ENCODE results near the gene AHR. TPM values are rescaled to one million over a fixed set of nuclear protein-coding genes. Genes with fewer than 3 reads are reported as not detected.
"Not testable (repeated sequence)": the region's sequence is repeated elsewhere in the genome, so short reads cannot be mapped to it uniquely, and the experiment has no call there.

AHR gene
- total RNA-seq, 1 donor from 2014 or later: 49.7 TPM

GRCh38 chr7:17391366-17391765, 92.9 kb downstream of the AHR start:
- no peak overlapping the region for H3K4me3 Mint-ChIP-seq
- peaks cover 10% of the 10 kb centered on the region for H3K36me3 Mint-ChIP-seq
- no peaks in the 10 kb centered on the region for H3K4me1 Mint-ChIP-seq
- TF ChIP-seq, protein P1, sequence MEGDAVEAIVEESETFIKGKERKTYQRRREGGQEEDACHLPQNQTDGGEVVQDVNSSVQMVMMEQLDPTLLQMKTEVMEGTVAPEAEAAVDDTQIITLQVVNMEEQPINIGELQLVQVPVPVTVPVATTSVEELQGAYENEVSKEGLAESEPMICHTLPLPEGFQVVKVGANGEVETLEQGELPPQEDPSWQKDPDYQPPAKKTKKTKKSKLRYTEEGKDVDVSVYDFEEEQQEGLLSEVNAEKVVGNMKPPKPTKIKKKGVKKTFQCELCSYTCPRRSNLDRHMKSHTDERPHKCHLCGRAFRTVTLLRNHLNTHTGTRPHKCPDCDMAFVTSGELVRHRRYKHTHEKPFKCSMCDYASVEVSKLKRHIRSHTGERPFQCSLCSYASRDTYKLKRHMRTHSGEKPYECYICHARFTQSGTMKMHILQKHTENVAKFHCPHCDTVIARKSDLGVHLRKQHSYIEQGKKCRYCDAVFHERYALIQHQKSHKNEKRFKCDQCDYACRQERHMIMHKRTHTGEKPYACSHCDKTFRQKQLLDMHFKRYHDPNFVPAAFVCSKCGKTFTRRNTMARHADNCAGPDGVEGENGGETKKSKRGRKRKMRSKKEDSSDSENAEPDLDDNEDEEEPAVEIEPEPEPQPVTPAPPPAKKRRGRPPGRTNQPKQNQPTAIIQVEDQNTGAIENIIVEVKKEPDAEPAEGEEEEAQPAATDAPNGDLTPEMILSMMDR (IDR thresholded peaks at IDR 0.05; ENCODE audit: unreplicated experiment): no peak
- no peaks in the 10 kb centered on the region for H3K27me3 Mint-ChIP-seq (ENCODE audit: low read depth)
- peaks cover 41% of the 10 kb centered on the region for H3K9me3 Mint-ChIP-seq
- no peak overlapping the region for H3K27ac Mint-ChIP-seq
- no peak for DNase-seq (ENCODE audit: low spot score in 2 of 2, unreplicated experiment in 2 of 2)

DNA sequence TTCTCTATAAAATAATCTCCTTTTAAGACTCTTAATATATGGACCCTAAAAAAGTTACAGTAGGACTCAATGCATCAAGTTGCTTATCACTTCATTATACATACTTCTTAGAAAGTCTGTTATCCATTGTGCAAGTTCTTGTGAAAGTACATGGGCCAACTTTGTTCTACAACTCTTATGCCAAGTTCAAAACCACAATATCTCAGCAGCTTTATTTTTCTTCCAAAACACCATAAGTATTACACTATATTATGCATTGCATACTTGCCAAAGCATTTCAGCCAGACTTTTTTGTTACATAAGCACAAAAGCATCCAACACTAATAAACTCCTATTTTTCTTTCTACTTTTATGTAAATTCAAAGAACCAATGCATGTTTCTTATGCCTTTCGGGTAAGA, 94.4 kb downstream of the AHR start:
- DNase-seq (ENCODE audit: low spot score in 2 of 2, unreplicated experiment in 2 of 2): no peak
- H3K36me3 Mint-ChIP-seq: peaks cover 10% of the 10 kb centered on the region
- no peaks in the 10 kb centered on the region for H3K27me3 Mint-ChIP-seq (ENCODE audit: low read depth)
- H3K27ac Mint-ChIP-seq: no peak overlapping the region
- peaks cover 41% of the 10 kb centered on the region for H3K9me3 Mint-ChIP-seq
- TF ChIP-seq, protein P1 (IDR thresholded peaks at IDR 0.05; ENCODE audit: unreplicated experiment): no peak
- no peaks in the 10 kb centered on the region for H3K4me1 Mint-ChIP-seq
- H3K4me3 Mint-ChIP-seq: no peak overlapping the region

- H3K27ac Mint-ChIP-seq; H3K4me3 Mint-ChIP-seq; H3K27me3 Mint-ChIP-seq (ENCODE audit: low read depth); DNase-seq (ENCODE audit: low spot score in 2 of 2, unreplicated experiment in 2 of 2); H3K4me1 Mint-ChIP-seq; H3K36me3 Mint-ChIP-seq: not testable (repeated sequence)
- H3K9me3 Mint-ChIP-seq: peaks cover 41% of the 10 kb centered on the region
Measured at GRCh38 chr7:17394563-17394962, 96.1 kb downstream of the AHR start.

Measured in mesothelial cell of epicardium (in vitro differentiated cells).